BE2C (cell line): ENCODE measurements around the gene IRF5.

ENCODE experiments used
- DNase-seq: peaks from one replicate; pipeline ENCODE4 v3.0.0-alpha.2; 2020
- H3K27me3 ChIP-seq: fragments of 250-450 bp; sonication (Bioruptor Pico); 2 replicates; pipeline ENCODE4 v1.5.1; 2020; ENCODE audit warnings: mild to moderate bottlenecking
- H3K36me3 ChIP-seq: fragments of 250-450 bp; sonication (Bioruptor Pico); 2 replicates; pipeline ENCODE4 v1.5.1; 2020; ENCODE audit warnings: mild to moderate bottlenecking
- H3K4me1 ChIP-seq: fragments of 250-450 bp; sonication (Bioruptor Pico); 2 replicates; pipeline ENCODE4 v1.5.1; 2020
- H3K4me3 ChIP-seq: 2 replicates; pipeline ENCODE4 v1.5.1; 2011; ENCODE audit warnings: low read depth, low read length
- H3K9me3 ChIP-seq: fragments of 250-450 bp; sonication (Bioruptor Pico); 2 replicates; pipeline ENCODE4 v1.5.1; 2020
- TF ChIP-seq, protein P1 (sequence below): IDR thresholded peaks from 2 replicates; pipeline ENCODE4 v1.5.1; 2012; ENCODE audit warnings: mild to moderate bottlenecking, low read depth, low read length

Gene IRF5

DNA sequence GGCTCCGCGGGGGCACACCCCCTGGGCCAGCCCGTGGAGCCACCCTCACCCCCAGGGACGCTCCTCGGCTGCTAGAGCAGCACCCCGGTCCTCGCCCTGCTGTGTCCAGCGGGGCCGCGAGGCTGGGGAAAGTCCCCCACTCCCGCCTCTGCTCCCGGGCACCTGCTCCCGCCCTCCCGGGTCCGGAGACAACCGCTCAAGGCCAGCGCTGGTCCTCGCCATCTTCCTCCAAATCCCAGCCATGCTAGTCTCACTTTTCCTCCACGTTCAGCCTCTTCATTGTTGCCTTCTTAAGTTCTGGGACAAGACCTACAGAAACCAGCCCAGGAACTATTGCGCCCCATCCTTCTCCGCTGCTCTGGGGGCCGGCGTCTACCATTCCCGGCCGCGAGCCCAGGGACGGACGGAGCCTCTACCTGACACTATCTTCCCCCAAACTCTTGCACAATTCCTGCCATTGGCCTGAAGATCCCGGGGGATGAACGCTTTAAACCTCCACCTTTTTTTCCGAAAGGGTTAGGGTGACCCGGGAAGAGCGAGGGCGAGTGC lies 22.4 kb upstream of the IRF5 start:
- Histone ChIP-seq H3K9me3 (no peaks in the 10 kb centered on the region), H3K36me3 (no peaks in the 10 kb centered on the region), H3K4me1 (peaks cover 4% of the 10 kb centered on the region), H3K4me3 (no peak overlapping the region), H3K27me3 (no peaks in the 10 kb centered on the region)
- DNase-seq: no peak
- TF ChIP-seq, protein P1, sequence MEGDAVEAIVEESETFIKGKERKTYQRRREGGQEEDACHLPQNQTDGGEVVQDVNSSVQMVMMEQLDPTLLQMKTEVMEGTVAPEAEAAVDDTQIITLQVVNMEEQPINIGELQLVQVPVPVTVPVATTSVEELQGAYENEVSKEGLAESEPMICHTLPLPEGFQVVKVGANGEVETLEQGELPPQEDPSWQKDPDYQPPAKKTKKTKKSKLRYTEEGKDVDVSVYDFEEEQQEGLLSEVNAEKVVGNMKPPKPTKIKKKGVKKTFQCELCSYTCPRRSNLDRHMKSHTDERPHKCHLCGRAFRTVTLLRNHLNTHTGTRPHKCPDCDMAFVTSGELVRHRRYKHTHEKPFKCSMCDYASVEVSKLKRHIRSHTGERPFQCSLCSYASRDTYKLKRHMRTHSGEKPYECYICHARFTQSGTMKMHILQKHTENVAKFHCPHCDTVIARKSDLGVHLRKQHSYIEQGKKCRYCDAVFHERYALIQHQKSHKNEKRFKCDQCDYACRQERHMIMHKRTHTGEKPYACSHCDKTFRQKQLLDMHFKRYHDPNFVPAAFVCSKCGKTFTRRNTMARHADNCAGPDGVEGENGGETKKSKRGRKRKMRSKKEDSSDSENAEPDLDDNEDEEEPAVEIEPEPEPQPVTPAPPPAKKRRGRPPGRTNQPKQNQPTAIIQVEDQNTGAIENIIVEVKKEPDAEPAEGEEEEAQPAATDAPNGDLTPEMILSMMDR: no peak

DNA sequence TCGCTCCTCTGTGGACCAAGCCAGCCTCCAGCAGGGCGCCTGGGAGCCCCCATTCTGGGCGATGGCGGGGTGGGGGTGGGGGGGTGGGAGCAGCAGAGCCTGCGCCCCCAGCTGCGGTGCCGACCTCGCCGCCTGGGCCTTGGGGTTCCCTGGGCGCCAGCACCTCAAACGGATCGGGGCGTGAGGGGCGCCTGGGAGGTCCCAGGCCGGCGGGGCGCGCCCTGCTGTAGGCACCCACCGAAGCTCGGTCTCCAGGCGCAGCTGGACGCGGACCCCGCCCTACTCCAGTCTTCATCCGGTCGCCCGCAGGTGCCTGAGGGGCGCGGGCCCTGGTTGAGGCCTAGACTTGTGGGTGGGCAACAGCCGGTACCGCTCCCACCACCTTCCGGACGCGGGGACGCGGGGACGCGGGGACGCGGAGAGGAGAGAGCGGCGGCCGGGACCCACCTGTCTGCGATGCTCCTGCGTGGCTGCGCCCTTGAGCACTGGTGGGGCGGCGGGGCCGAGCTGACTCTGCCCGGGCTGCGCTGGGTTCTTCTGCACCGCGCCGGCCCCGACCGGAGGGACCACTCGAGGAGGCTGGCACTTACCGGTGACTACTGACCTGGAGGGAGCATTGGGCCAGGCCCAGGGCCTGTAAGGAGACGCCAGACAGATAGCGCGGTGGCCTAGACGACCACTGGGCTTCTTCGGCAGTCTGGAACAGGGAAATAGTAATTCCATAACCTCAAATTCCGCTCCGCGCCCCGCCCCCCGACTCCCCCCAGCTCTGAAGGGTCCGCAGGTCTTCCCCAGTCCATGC lies 21.7 kb upstream of the IRF5 start:
- Histone ChIP-seq H3K27me3 (no peaks in the 10 kb centered on the region), H3K9me3 (no peaks in the 10 kb centered on the region), H3K4me1 (peaks cover 4% of the 10 kb centered on the region), H3K4me3 (no peak overlapping the region), H3K36me3 (no peaks in the 10 kb centered on the region)
- TF ChIP-seq, protein P1: no peak
- no peak for DNase-seq

DNA sequence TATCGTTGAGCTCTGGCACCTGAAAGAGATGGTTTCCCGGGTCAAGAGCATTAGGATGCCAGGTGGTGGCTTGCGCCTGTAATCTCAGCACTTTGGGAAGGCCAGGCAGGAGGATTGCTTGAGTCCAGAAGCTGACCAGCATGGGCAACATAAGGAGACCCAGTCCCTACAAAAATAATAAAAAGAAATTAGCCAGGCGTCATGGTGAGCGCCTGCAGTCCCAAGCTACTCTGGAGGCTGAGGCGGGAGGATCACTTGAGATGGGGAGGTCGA lies 21.1 kb upstream of the IRF5 start:
- peaks cover 5% of the 10 kb centered on the region for H3K4me1 ChIP-seq
- no peaks in the 10 kb centered on the region for H3K9me3 ChIP-seq
- DNase-seq: no peak
- TF ChIP-seq, protein P1: no peak
- no peaks in the 10 kb centered on the region for H3K27me3 ChIP-seq
- H3K4me3 ChIP-seq: no peak overlapping the region
- no peaks in the 10 kb centered on the region for H3K36me3 ChIP-seq

- Histone ChIP-seq H3K9me3 (no peaks in the 10 kb centered on the region), H3K4me3 (no peak overlapping the region), H3K4me1 (0 out of 2 replicates have a peak, but pooled peaks cover 3% of the 10 kb centered on the region), H3K36me3 (no peaks in the 10 kb centered on the region), H3K27me3 (no peaks in the 10 kb centered on the region)
- no peak for DNase-seq
- TF ChIP-seq, protein P1: no peak
These were observed 20.6 kb upstream of the IRF5 start for GRCh38 chr7:128917122-128917521.

DNA sequence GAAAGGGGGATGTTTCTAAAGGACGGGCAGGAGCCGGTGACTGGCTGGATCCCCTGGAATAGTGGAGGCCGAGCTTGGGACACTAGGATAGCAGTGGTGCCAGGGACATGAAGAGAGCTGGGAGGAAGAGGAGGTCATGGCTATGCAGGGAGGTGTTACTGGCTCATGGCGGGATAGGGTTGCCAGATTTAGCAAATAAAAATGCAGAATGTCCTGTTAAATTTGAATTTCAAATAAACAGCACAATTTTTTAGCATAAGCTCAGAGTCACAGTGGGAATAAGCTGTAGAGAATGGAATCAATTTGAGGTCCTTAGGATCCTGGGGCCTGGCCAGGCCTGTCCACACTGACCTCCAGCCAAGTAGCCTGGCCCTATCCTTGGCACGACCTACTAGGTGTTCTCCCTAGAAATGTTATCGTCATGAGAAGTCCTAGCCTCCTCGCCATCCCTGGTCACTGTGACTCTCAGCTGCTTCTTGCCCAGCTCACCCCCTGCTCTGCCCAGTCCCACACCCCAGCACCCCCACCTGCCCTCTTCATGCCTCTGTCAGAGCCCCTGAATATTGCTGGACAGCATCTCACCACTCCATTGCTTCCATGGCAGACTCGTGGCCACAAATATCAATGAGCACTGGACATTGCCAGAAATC lies 19.6 kb upstream of the IRF5 start:
- no peak overlapping the region for H3K4me3 ChIP-seq
- H3K27me3 ChIP-seq: no peaks in the 10 kb centered on the region

More for the DNA sequence above, 19.6 kb upstream of the IRF5 start:
- no peak for DNase-seq
- Histone ChIP-seq H3K9me3 (no peaks in the 10 kb centered on the region), H3K4me1 (0 out of 2 replicates have a peak, but pooled peaks cover 3% of the 10 kb centered on the region), H3K36me3 (no peaks in the 10 kb centered on the region)
- TF ChIP-seq, protein P1: no peak
